Measurements from ENCODE around the gene KDM3B.
"Not testable (repeated sequence)": the region's sequence is repeated elsewhere in the genome, so short reads cannot be mapped to it uniquely, and the experiment has no call there.

Gene KDM3B

GRCh38 chr5:138352071-138352721, at the start of gene KDM3B:
TSS of gene KDM3B (plus strand) at chr5:138352685. CDS start at chr5:138352796, 111 bp downstream.
- in situ Hi-C loops (cut with HindIII; ENCODE audit: low sequenced_read_pairs), result no loop called here

GRCh38 chr5:138303372-138303771, 49.1 kb upstream of the KDM3B start:
- in situ Hi-C loops (cut with HindIII; ENCODE audit: low sequenced_read_pairs), result no loop called here

GRCh38 chr5:138305797-138306196, 46.7 kb upstream of the KDM3B start:
- in situ Hi-C loops (cut with HindIII; ENCODE audit: low sequenced_read_pairs), result no loop called here

GRCh38 chr5:138315751-138316278, 36.7 kb upstream of the KDM3B start:
- in situ Hi-C loops (cut with HindIII; ENCODE audit: low sequenced_read_pairs), result no loop called here

GRCh38 chr5:138316355-138316754, 36.1 kb upstream of the KDM3B start:
- in situ Hi-C loops (cut with HindIII; ENCODE audit: low sequenced_read_pairs), result no loop called here

- in situ Hi-C loops (cut with HindIII; ENCODE audit: low sequenced_read_pairs), result not testable (repeated sequence)
Measured at GRCh38 chr5:138318211-138318610, 34.3 kb upstream of the KDM3B start.

- in situ Hi-C loops (cut with HindIII; ENCODE audit: low sequenced_read_pairs), result no loop called here
Measured at GRCh38 chr5:138330813-138331448, 21.6 kb upstream of the KDM3B start.

- in situ Hi-C loops (cut with HindIII; ENCODE audit: low sequenced_read_pairs), result no loop called here
Measured at GRCh38 chr5:138331449-138332368, 20.8 kb upstream of the KDM3B start, which contains the start of gene CDC25C. TSS of gene CDC25C (minus strand) at chr5:138331804. CDS start at chr5:138331180, 624 bp downstream.

GRCh38 chr5:138334867-138335447, 17.5 kb upstream of the KDM3B start:
- in situ Hi-C loops (cut with HindIII; ENCODE audit: low sequenced_read_pairs), result no loop called here

- in situ Hi-C loops (cut with HindIII; ENCODE audit: low sequenced_read_pairs), result no loop called here
Measured at GRCh38 chr5:138336952-138337684, 15.4 kb upstream of the KDM3B start.

- in situ Hi-C loops (cut with HindIII; ENCODE audit: low sequenced_read_pairs), result no loop called here
Measured at GRCh38 chr5:138337685-138338410, 14.6 kb upstream of the KDM3B start, which contains the start of gene FAM53C. TSS of gene FAM53C (plus strand) at chr5:138338266. CDS start at chr5:138341336, 3,070 bp downstream.

- in situ Hi-C loops (cut with HindIII; ENCODE audit: low sequenced_read_pairs), result no loop called here
Measured at GRCh38 chr5:138338411-138339090, 13.9 kb upstream of the KDM3B start.

- in situ Hi-C loops (cut with HindIII; ENCODE audit: low sequenced_read_pairs), result no loop called here
Measured at GRCh38 chr5:138339091-138339456, 13.4 kb upstream of the KDM3B start.

GRCh38 chr5:138339464-138339863, 13.0 kb upstream of the KDM3B start:
- in situ Hi-C loops (cut with HindIII; ENCODE audit: low sequenced_read_pairs), result no loop called here

- in situ Hi-C loops (cut with HindIII; ENCODE audit: low sequenced_read_pairs), result no loop called here
Measured at GRCh38 chr5:138340008-138340407, 12.5 kb upstream of the KDM3B start.

- in situ Hi-C loops (cut with HindIII; ENCODE audit: low sequenced_read_pairs), result no loop called here
Measured at GRCh38 chr5:138344887-138345622, 7.4 kb upstream of the KDM3B start.

- in situ Hi-C loops (cut with HindIII; ENCODE audit: low sequenced_read_pairs), result no loop called here
Measured at GRCh38 chr5:138346889-138347288, 5.6 kb upstream of the KDM3B start.

- in situ Hi-C loops (cut with HindIII; ENCODE audit: low sequenced_read_pairs), result no loop called here
Measured at GRCh38 chr5:138349852-138350562, 2.5 kb upstream of the KDM3B start.

Data from DLD1 (cell line).